HepG2 (cell line): ENCODE measurements around the gene DPYSL3. TPM values are rescaled to one million over a fixed set of nuclear protein-coding genes. Genes with fewer than 3 reads are reported as not detected.

ENCODE experiments used
- ATAC-seq: fragments of 200-7000 bp; cut with Tn5 transposase; 3 replicates; pipeline ENCODE4 v1.9.1; 2020; ENCODE audit warnings: mild to moderate bottlenecking, moderate library complexity
- BruUV-seq: library from RNA; stranded (reverse); fragments of 400-500 nt; replicated peaks from 2 replicates; lab custom pipeline; 2021; lab: Mats Ljungman, UMichigan
- CTCF ChIA-PET: fragments of 300-600 bp; formaldehyde crosslinking; extraction: SDS; loops from one replicate; lab custom pipeline; 2021; ENCODE audit warnings: low total read pairs, inconsistent platforms, low intra/inter-chr PET ratio; lab: Yijun Ruan, JAX
- POLR2A ChIA-PET: fragments of 350-600 bp; sonication (Branson Sonifier 250); formaldehyde crosslinking; loops from one replicate; lab custom pipeline; 2020; ENCODE audit warnings: antibody characterized with exemption, inconsistent platforms; lab: Yijun Ruan, JAX
- DNase-seq: peaks from one replicate; pipeline ENCODE4 v3.0.0-alpha.2; 2015; ENCODE audit warnings: low spot score
- FAIRE-seq: peaks from 3 replicates; lab custom pipeline; 2011; peaks lifted over from hg19 to GRCh38; lab: Jason Lieb, UNC
- H2AFZ ChIP-seq: one replicate; pipeline ENCODE4 v1.6.1; 2011; ENCODE audit warnings: low read length, inconsistent platforms
- H3K27ac ChIP-seq: fragments of 300-600 bp; 3 replicates; pipeline ENCODE4 v1.8.0; 2011; ENCODE audit warnings: mixed run types, mild to moderate bottlenecking, mixed read lengths, low read length, inconsistent platforms; ENCODE audit not compliant: insufficient read depth; ENCODE audit errors: extremely low read length
- H3K27me3 ChIP-seq, 2 experiments: fragments of 200-600 bp in 1 of 2; 2 replicates in 1 of 2; 3 replicates in 1 of 2; pipeline versions ENCODE4 v1.6.0 to v1.8.0; 2011; ENCODE audit warnings: low read length in 2 of 2, mild to moderate bottlenecking in 2 of 2, moderate library complexity in 2 of 2, inconsistent platforms in 1 of 2; ENCODE audit not compliant: insufficient read depth in 2 of 2, control insufficient read depth in 1 of 2
- H3K36me3 ChIP-seq, 2 experiments: fragments of 200-600 bp in 1 of 2; replicated peaks in 1 of 2; 2 replicates in 1 of 2; 3 replicates in 1 of 2; pipeline versions ENCODE4 v1.5.1 to v1.8.0; 2011; ENCODE audit warnings: low read length in 2 of 2, inconsistent platforms in 1 of 2; ENCODE audit not compliant: insufficient read depth in 2 of 2, control insufficient read depth in 1 of 2
- H3K4me1 ChIP-seq: 2 replicates; pipeline ENCODE4 v1.5.1; 2012; ENCODE audit warnings: low read length, inconsistent platforms; ENCODE audit not compliant: insufficient read depth
- H3K4me2 ChIP-seq: 2 replicates; pipeline ENCODE4 v1.6.0; 2011; ENCODE audit warnings: low read depth, low read length, inconsistent platforms
- H3K4me3 ChIP-seq, 3 experiments: fragments of 200-600 bp in 1 of 3; sonication (generic), shearing (Covaris generic) in 1 of 3; replicated peaks in 1 of 3; 2 replicates each; pipeline ENCODE4 v1.5.1; 2011 to 2016; ENCODE audit warnings: low read length in 3 of 3, inconsistent platforms in 2 of 3, low read depth in 2 of 3, mild to moderate bottlenecking in 2 of 3, control low read depth in 1 of 3, mixed read lengths in 1 of 3; ENCODE audit not compliant: insufficient read depth in 1 of 3
- H3K79me2 ChIP-seq: one replicate; pipeline ENCODE4 v1.6.1; 2011; ENCODE audit warnings: low read length, inconsistent platforms; ENCODE audit not compliant: insufficient read depth
- H3K9ac ChIP-seq: 2 replicates; pipeline ENCODE4 v1.6.0; 2011; ENCODE audit warnings: mild to moderate bottlenecking, low read depth, low read length, inconsistent platforms; ENCODE audit not compliant: insufficient read depth
- H3K9me3 ChIP-seq: 2 replicates; pipeline ENCODE4 v1.5.1; 2012; ENCODE audit warnings: mild to moderate bottlenecking, low read length
- H4K20me1 ChIP-seq: 2 replicates; pipeline ENCODE4 v1.6.0; 2011; ENCODE audit warnings: inconsistent platforms, mild to moderate bottlenecking, low read length, moderate library complexity; ENCODE audit not compliant: insufficient read depth
- BCL6 ChIP-seq: IDR thresholded peaks from 2 replicates; pipeline ENCODE4 v1.6.1; 2016; ENCODE audit warnings: missing genetic modification reagents, missing compliant biosample characterization
- GZF1 ChIP-seq: sonication (generic); formaldehyde crosslinking; IDR thresholded peaks from 2 replicates; pipeline ENCODE4 v1.5.1; 2020; ENCODE audit warnings: mild to moderate bottlenecking, missing genetic modification reagents
- HOXA3 ChIP-seq: sonication (generic); formaldehyde crosslinking; IDR thresholded peaks from 2 replicates; pipeline ENCODE4 v1.5.0; 2020; ENCODE audit warnings: missing genetic modification reagents
- NR3C1 ChIP-seq: sonication (generic); formaldehyde crosslinking; IDR thresholded peaks from 2 replicates; pipeline ENCODE4 v1.4.0; 2020; ENCODE audit warnings: missing genetic modification reagents
- RBAK ChIP-seq: sonication (generic); formaldehyde crosslinking; IDR thresholded peaks from 2 replicates; pipeline ENCODE4 v1.5.1; 2020; ENCODE audit warnings: mild to moderate bottlenecking, missing genetic modification reagents
- RBM22 ChIP-seq: fragments of 200-400 bp; formaldehyde crosslinking; optimal IDR thresholded peaks from 2 replicates; pipeline ENCODE3; 2017; ENCODE audit warnings: mild to moderate bottlenecking, low read length, moderate library complexity
- SP2 ChIP-seq: sonication (generic); formaldehyde crosslinking; IDR thresholded peaks from 2 replicates; pipeline ENCODE4 v1.5.1; 2020; ENCODE audit warnings: mild to moderate bottlenecking, missing genetic modification reagents
- ZBTB7A ChIP-seq: sonication (generic); formaldehyde crosslinking; IDR thresholded peaks from 2 replicates; pipeline ENCODE4 v1.8.0; 2022; ENCODE audit warnings: mild to moderate bottlenecking, missing genetic modification reagents
- ZFP62 ChIP-seq: sonication (generic); formaldehyde crosslinking; IDR thresholded peaks from 2 replicates; pipeline ENCODE4 v1.4.0; 2020; ENCODE audit warnings: missing genetic modification reagents
- ZNF275 ChIP-seq: sonication (generic); formaldehyde crosslinking; IDR thresholded peaks from 2 replicates; pipeline ENCODE4 v1.8.0; 2022; ENCODE audit warnings: missing genetic modification reagents, mild to moderate bottlenecking, inconsistent platforms, borderline replicate concordance
- ZNF547 ChIP-seq: sonication (generic); formaldehyde crosslinking; IDR thresholded peaks from 2 replicates; pipeline ENCODE4 v1.5.1; 2020; ENCODE audit warnings: mild to moderate bottlenecking, missing genetic modification reagents
- ZNF572 ChIP-seq: sonication (generic); formaldehyde crosslinking; IDR thresholded peaks from 2 replicates; pipeline ENCODE4 v1.5.1; 2020; ENCODE audit warnings: mild to moderate bottlenecking, missing genetic modification reagents
- ZNF772 ChIP-seq: sonication (generic); formaldehyde crosslinking; IDR thresholded peaks from 2 replicates; pipeline ENCODE4 v1.5.0; 2020; ENCODE audit warnings: mild to moderate bottlenecking, missing genetic modification reagents
- WGBS: methylation state at CpG from one replicate; pipeline ENCODE4 v1.1.6; 2017; ENCODE audit warnings: low lambda C conversion rate; 5-methylcytosine and 5-hydroxymethylcytosine counted together
- in situ Hi-C: cut with HindIII; loops from 2 replicates; pipeline ENCODE4 v1.10.0; 2017; ENCODE audit warnings: low pct_unique_long_range_greater_than_20kb; ENCODE audit not compliant: extremely low pct_ligation_motif_present
- intact Hi-C: fragments of 100-400 bp; cut with micrococcal nuclease; formaldehyde crosslinking; loops from one replicate; pipeline ENCODE4 v1.10.0; 2022; ENCODE audit not compliant: unreplicated experiment
- polyA plus RNA-seq, 8 experiments: library from polyadenylated mRNA; depleted of rRNA in 3 of 8; stranded (reverse) in 7 of 8; unstranded in 1 of 8; fragments of >200 nt; fragmentation: Illumina TruSeq in 4 of 8; extraction: Trizol in 4 of 8; gene quantifications; 2 replicates each; pipeline versions ENCODE4 v1.2.1 to v1.2.3, GENCODE V29; 2011 to 2016; ENCODE audit warnings: low read depth in 4 of 8, missing spikeins in 1 of 8, mixed read lengths in 1 of 8; ENCODE audit not compliant: insufficient read depth in 1 of 8
- total RNA-seq, 5 experiments: library from RNA; depleted of rRNA; stranded (reverse); fragments of >200 nt; fragmentation: Illumina TruSeq; extraction: Trizol; gene quantifications; 2 replicates each; pipeline ENCODE4 v1.2.3, GENCODE V29; 2016; ENCODE audit warnings: low read depth in 1 of 5
- TF ChIP-seq, protein P1 (sequence below): sonication (generic); formaldehyde crosslinking; IDR thresholded peaks from 2 replicates; pipeline ENCODE4 v1.9.0; 2021; ENCODE audit warnings: missing genetic modification reagents, borderline replicate concordance
- TF ChIP-seq, protein P2 (sequence below): sonication (generic); formaldehyde crosslinking; IDR thresholded peaks from 2 replicates; pipeline ENCODE4 v1.4.0; 2020; ENCODE audit warnings: missing genetic modification reagents, borderline replicate concordance

DPYSL3 gene
- total and polyA plus RNA-seq, 2 of the 13 experiments (the other 11 are each of a cell fraction or from before 2014, with no cell fraction given) = 0.08 to 0.15 TPM

GRCh38 chr5:147552897-147553296 is 43.0 kb upstream of the DPYSL3 start (continued):
- TF ChIP-seq ZNF547 (CRISPR knock-in tag) (no peak), GZF1 (CRISPR knock-in tag) (no peak)

DNA sequence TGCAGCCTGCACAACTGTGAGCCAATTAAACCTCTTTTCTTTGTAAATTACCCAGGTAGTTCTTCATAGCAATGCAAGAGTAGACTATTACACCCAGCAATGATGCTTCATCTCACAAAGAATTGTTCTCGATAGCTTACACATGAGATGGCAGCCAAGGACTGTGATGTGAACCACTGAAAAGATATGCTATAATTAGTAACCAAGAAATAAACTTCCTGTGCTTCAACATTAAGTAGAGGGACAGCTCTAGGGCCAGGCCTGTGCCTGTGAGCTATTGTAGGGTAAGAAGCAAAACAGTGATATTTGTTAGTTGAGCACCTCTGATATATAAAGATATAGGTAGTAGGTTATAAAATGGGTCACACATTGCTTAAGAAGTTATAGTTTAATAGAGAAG is 41.8 kb upstream of the DPYSL3 start:
- ATAC-seq = no peak
- Histone ChIP-seq H2AFZ (no peak overlapping the region), H3K4me2 (no peak overlapping the region), H3K4me1 (no peaks in the 10 kb centered on the region), H3K36me3 (no peaks in the 10 kb centered on the region), H3K27me3 (0 out of 5 replicates have a peak, but pooled peaks cover 0 to 1% of the 10 kb centered on the region in 2 experiments), H3K4me3 (no peak overlapping the region), H4K20me1 (no peaks in the 10 kb centered on the region), H3K9me3 (no peaks in the 10 kb centered on the region), H3K9ac (no peak overlapping the region), H3K27ac (no peak overlapping the region), H3K79me2 (no peaks in the 10 kb centered on the region)
- 0% methylated on average over 1 of the region's 1 CpG for WGBS
- TF ChIP-seq RBAK (no peak), RBM22 (no peak), ZBTB7A (no peak), SP2 (CRISPR knock-in tag) (no peak), BCL6 (CRISPR knock-in tag) (no peak), ZNF572 (no peak), ZFP62 (CRISPR knock-in tag) (no peak), NR3C1 (CRISPR knock-in tag) (no peak), HOXA3 (no peak), ZNF772 (CRISPR knock-in tag) (no peak), ZNF275 (CRISPR knock-in tag) (no peak)
- TF ChIP-seq, protein P1, sequence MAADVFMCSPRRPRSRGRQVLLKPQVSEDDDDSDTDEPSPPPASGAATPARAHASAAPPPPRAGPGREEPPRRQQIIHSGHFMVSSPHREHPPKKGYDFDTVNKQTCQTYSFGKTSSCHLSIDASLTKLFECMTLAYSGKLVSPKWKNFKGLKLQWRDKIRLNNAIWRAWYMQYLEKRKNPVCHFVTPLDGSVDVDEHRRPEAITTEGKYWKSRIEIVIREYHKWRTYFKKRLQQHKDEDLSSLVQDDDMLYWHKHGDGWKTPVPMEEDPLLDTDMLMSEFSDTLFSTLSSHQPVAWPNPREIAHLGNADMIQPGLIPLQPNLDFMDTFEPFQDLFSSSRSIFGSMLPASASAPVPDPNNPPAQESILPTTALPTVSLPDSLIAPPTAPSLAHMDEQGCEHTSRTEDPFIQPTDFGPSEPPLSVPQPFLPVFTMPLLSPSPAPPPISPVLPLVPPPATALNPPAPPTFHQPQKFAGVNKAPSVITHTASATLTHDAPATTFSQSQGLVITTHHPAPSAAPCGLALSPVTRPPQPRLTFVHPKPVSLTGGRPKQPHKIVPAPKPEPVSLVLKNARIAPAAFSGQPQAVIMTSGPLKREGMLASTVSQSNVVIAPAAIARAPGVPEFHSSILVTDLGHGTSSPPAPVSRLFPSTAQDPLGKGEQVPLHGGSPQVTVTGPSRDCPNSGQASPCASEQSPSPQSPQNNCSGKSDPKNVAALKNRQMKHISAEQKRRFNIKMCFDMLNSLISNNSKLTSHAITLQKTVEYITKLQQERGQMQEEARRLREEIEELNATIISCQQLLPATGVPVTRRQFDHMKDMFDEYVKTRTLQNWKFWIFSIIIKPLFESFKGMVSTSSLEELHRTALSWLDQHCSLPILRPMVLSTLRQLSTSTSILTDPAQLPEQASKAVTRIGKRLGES (CRISPR knock-in tag) = no peak
- TF ChIP-seq, protein P2, sequence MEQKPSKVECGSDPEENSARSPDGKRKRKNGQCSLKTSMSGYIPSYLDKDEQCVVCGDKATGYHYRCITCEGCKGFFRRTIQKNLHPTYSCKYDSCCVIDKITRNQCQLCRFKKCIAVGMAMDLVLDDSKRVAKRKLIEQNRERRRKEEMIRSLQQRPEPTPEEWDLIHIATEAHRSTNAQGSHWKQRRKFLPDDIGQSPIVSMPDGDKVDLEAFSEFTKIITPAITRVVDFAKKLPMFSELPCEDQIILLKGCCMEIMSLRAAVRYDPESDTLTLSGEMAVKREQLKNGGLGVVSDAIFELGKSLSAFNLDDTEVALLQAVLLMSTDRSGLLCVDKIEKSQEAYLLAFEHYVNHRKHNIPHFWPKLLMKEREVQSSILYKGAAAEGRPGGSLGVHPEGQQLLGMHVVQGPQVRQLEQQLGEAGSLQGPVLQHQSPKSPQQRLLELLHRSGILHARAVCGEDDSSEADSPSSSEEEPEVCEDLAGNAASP = no peak
- no TSS peak for BruUV-seq
- ChIA-PET POLR2A (no interaction called here), CTCF (no interaction called here)
- FAIRE-seq = no peak
- intact Hi-C loops = no loop called here
- in situ Hi-C loops = no loop called here
- no peak for DNase-seq
